Cardiac muscle cell (in vitro differentiated cells and primary cell): ENCODE measurements around the gene FLAD1. TPM values are rescaled to one million over a fixed set of nuclear protein-coding genes. Genes with fewer than 3 reads are reported as not detected.

Experiments used
- DNase-seq, 2 donors: peaks; one replicate each; pipeline versions ENCODE4 v3.0.0 to v3.0.0-alpha.2; 2010 to 2017; ENCODE audit warnings: low read depth in 1 of 2, low spot score in 1 of 2
- H3K27ac ChIP-seq: fragments of 200-600 bp; sonication (generic); 2 replicates; pipeline ENCODE4 v1.5.1; 2016
- H3K27me3 ChIP-seq: fragments of 200-600 bp; sonication (generic); 2 replicates; pipeline ENCODE4 v1.6.0; 2016; ENCODE audit warnings: control low read depth
- H3K36me3 ChIP-seq: fragments of 200-600 bp; sonication (generic); 2 replicates; pipeline ENCODE4 v1.5.1; 2016; ENCODE audit warnings: control low read depth
- H3K4me1 ChIP-seq: fragments of 200-600 bp; sonication (generic); 2 replicates; pipeline ENCODE4 v1.8.1; 2017; ENCODE audit warnings: low read depth, mild to moderate bottlenecking, mixed run types
- H3K4me3 ChIP-seq: fragments of 200-600 bp; sonication (generic); 2 replicates; pipeline ENCODE4 v1.5.1; 2016; ENCODE audit warnings: mild to moderate bottlenecking
- H3K9me3 ChIP-seq: fragments of 200-600 bp; sonication (generic); 2 replicates; pipeline ENCODE4 v1.5.1; 2017; ENCODE audit warnings: low read depth, mild to moderate bottlenecking, control low read depth
- CTCF ChIP-seq: IDR thresholded peaks from 2 replicates; pipeline ENCODE4 v1.5.1; 2012; ENCODE audit warnings: low read depth, mild to moderate bottlenecking, low read length
- polyA plus RNA-seq: library from polyadenylated mRNA; unstranded; fragments of >200 nt; fragmentation: Nextera tagmentation; extraction: Ambion mirVana; gene quantifications from 2 replicates; pipeline ENCODE4 v1.2.1, GENCODE V29; 2016
- total RNA-seq: library from RNA; depleted of rRNA; stranded (reverse); fragments of >200 nt; gene quantifications from 2 replicates; pipeline ENCODE4 v1.2.3, GENCODE V29; 2016

FLAD1 gene
- total and polyA plus RNA-seq, 2 experiments from 2014 or later, result 34.3 to 60.8 TPM

- no peak overlapping the region for H3K4me3 ChIP-seq
- H3K27ac ChIP-seq, result no peak overlapping the region
- no peaks in the 10 kb centered on the region for H3K27me3 ChIP-seq
- no peaks in the 10 kb centered on the region for H3K9me3 ChIP-seq
- no peak for TF ChIP-seq CTCF
- DNase-seq, result no peak
- peaks cover 3% of the 10 kb centered on the region for H3K36me3 ChIP-seq
- peaks cover 10% of the 10 kb centered on the region for H3K4me1 ChIP-seq
These were observed 31.8 kb downstream of the FLAD1 start for GRCh38 chr1:155014709-155015508.

GRCh38 chr1:155015527-155016230, 32.5 kb downstream of the FLAD1 start:
- no peaks in the 10 kb centered on the region for H3K9me3 ChIP-seq
- no peak overlapping the region for H3K4me3 ChIP-seq
- no peak for DNase-seq
- no peaks in the 10 kb centered on the region for H3K27me3 ChIP-seq
- H3K27ac ChIP-seq, result no peak overlapping the region
- H3K4me1 ChIP-seq, result peaks cover 10% of the 10 kb centered on the region
- TF ChIP-seq CTCF, result no peak
- peaks cover 3% of the 10 kb centered on the region for H3K36me3 ChIP-seq

GRCh38 chr1:155016231-155016831, 33.2 kb downstream of the FLAD1 start:
- peaks cover 3% of the 10 kb centered on the region for H3K36me3 ChIP-seq
- H3K27ac ChIP-seq, result no peak overlapping the region
- H3K9me3 ChIP-seq, result no peaks in the 10 kb centered on the region

GRCh38 chr1:155017041-155017945, 34.1 kb downstream of the FLAD1 start:
- peak; percentile 87 to 91 for DNase-seq
- no peaks in the 10 kb centered on the region for H3K9me3 ChIP-seq
- peak; percentile 99 for TF ChIP-seq CTCF
- H3K27ac ChIP-seq, result no peak overlapping the region
- H3K4me3 ChIP-seq, result peak overlapping the region; percentile 39
- H3K36me3 ChIP-seq, result peaks cover 3% of the 10 kb centered on the region
- H3K27me3 ChIP-seq, result no peaks in the 10 kb centered on the region
- H3K4me1 ChIP-seq, result peaks cover 10% of the 10 kb centered on the region

More at GRCh38 chr1:155016231-155016831, 33.2 kb downstream of the FLAD1 start:
- DNase-seq, result no peak
- no peak for TF ChIP-seq CTCF
- peaks cover 10% of the 10 kb centered on the region for H3K4me1 ChIP-seq
- H3K27me3 ChIP-seq, result no peaks in the 10 kb centered on the region
- H3K4me3 ChIP-seq, result no peak overlapping the region

GRCh38 chr1:155017946-155018316, 34.8 kb downstream of the FLAD1 start:
- Histone ChIP-seq H3K27ac (no peak overlapping the region), H3K36me3 (peaks cover 3% of the 10 kb centered on the region), H3K9me3 (no peaks in the 10 kb centered on the region), H3K27me3 (no peaks in the 10 kb centered on the region), H3K4me3 (no peak overlapping the region), H3K4me1 (peaks cover 13% of the 10 kb centered on the region)
- DNase-seq, result no peak
- no peak for TF ChIP-seq CTCF
